Body of pancreas (tissue), 4 donors: ENCODE measurements around the gene PRRC2C. TPM values are rescaled to one million over a fixed set of nuclear protein-coding genes. Genes with fewer than 3 reads are reported as not detected.

ENCODE experiments used
- ATAC-seq: fragments of 150-250 bp; one replicate; pipeline ENCODE4 v1.9.1; 2016
- DNase-seq, 4 donors: peaks; one replicate each; pipeline ENCODE4 v3.0.0-alpha.2; 2019
- H3K27ac ChIP-seq, 4 donors: fragments of 200-600 bp; sonication (generic); 1 replicate in 3 of 4; 2 replicates in 1 of 4; pipeline versions ENCODE4 v1.5.1 to v1.6.1; 2016 to 2019; ENCODE audit warnings: mild to moderate bottlenecking in 1 of 4, mixed read lengths in 1 of 4, moderate library complexity in 1 of 4
- H3K27me3 ChIP-seq, 2 donors: fragments of 200-600 bp; sonication (generic); one replicate each; pipeline ENCODE4 v1.6.0; 2016; ENCODE audit warnings: mild to moderate bottlenecking in 1 of 2
- H3K36me3 ChIP-seq, 2 donors: fragments of 200-600 bp; sonication (generic); replicated peaks in 1 of 2; 2 replicates each; pipeline ENCODE4 v1.5.1; 2016; ENCODE audit warnings: low read depth in 2 of 2; ENCODE audit not compliant: insufficient read depth in 1 of 2
- H3K4me1 ChIP-seq: fragments of 200-600 bp; sonication (generic); one replicate; pipeline ENCODE4 v1.6.0; 2016
- H3K4me3 ChIP-seq, 2 donors: fragments of 200-600 bp; sonication (generic); 1 replicate in 1 of 2; 2 replicates in 1 of 2; pipeline ENCODE4 v1.5.1; 2016 to 2019
- H3K9me3 ChIP-seq, 3 donors: fragments of 200-600 bp; sonication (generic); 1 replicate in 2 of 3; 2 replicates in 1 of 3; pipeline ENCODE4 v1.5.1; 2016
- CTCF ChIP-seq, 7 experiments: fragments of 450-650 bp in 4 of 7; fragments of 200-600 bp in 3 of 7; sonication (generic) in 3 of 7; IDR thresholded peaks; one replicate each; pipeline ENCODE4 v1.5.1; 2016 to 2019; ENCODE audit warnings: antibody characterized with exemption in 7 of 7
- POLR2A ChIP-seq, 3 donors: fragments of 450-650 bp; IDR thresholded peaks; one replicate each; pipeline ENCODE4 v1.6.1; 2016; ENCODE audit warnings: antibody characterized with exemption in 3 of 3, mild to moderate bottlenecking in 2 of 3
- WGBS, 2 donors: methylation state at CpG; one replicate each; pipeline ENCODE4 v1.1.5; 2017; 5-methylcytosine and 5-hydroxymethylcytosine counted together
- intact Hi-C: fragments of 100-400 bp; cut with DNase I; formaldehyde crosslinking; loops from one replicate; pipeline ENCODE4 v1.15.1; 2023
- total RNA-seq, 2 donors: library from RNA; depleted of rRNA; stranded (reverse); fragments of >200 nt; gene quantifications; one replicate each; pipeline ENCODE4 v1.1.0, GENCODE V29; 2016

The PRRC2C gene
- total RNA-seq, 2 donors from 2014 or later: 40.2 to 53.1 TPM

DNA sequence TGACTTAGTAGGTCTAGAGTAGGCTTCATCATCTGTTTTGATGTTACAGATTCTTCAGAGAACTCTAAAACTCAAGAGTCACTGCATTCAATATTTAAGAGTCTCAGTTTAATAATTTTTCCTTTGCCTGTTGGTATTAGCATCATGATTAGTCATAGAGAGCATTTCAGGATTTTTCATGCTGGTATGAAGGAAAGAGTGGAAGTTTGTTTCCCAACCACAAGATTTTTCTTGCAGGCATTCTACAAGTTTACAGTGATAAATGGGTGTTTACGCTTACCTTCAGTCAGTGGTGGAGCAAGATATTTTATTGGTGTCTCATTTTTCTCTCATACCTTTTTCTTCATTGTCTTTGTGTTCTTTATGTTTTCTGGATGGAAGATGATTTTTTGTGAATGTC, 78.3 kb downstream of the PRRC2C start:
- H3K9me3 ChIP-seq: no peaks in the 10 kb centered on the region
- no peak for TF ChIP-seq POLR2A (IDR thresholded peaks at IDR 0.05)
- no peak for TF ChIP-seq CTCF (IDR thresholded peaks at IDR 0.05)
- DNase-seq: no peak
- intact Hi-C loops: no loop called here
- peaks cover 19 to 33% of the 10 kb centered on the region in 2 donors for H3K36me3 ChIP-seq
- H3K4me1 ChIP-seq: no peaks in the 10 kb centered on the region
- no peaks in the 10 kb centered on the region for H3K27me3 ChIP-seq
- 95 to 100% methylated on average over 1 of the region's 1 CpG for WGBS, 2 donors
- H3K4me3 ChIP-seq: no peak overlapping the region
- ATAC-seq: no peak
- H3K27ac ChIP-seq: no peak overlapping the region

GRCh38 chr1:171566467-171566866, 81.1 kb downstream of the PRRC2C start:
- Histone ChIP-seq H3K36me3 (peaks cover 15 to 30% of the 10 kb centered on the region in 2 donors), H3K27ac (no peak overlapping the region), H3K4me3 (no peak overlapping the region), H3K27me3 (no peaks in the 10 kb centered on the region), H3K9me3 (no peaks in the 10 kb centered on the region), H3K4me1 (no peaks in the 10 kb centered on the region)
- no peak for TF ChIP-seq POLR2A (IDR thresholded peaks at IDR 0.05)
- TF ChIP-seq CTCF (IDR thresholded peaks at IDR 0.05): no peak
- DNase-seq: no peak
- intact Hi-C loops: no loop called here
- 70 to 75% methylated on average over 3 of the region's 3 CpGs for WGBS, 2 donors
- ATAC-seq: no peak

DNA sequence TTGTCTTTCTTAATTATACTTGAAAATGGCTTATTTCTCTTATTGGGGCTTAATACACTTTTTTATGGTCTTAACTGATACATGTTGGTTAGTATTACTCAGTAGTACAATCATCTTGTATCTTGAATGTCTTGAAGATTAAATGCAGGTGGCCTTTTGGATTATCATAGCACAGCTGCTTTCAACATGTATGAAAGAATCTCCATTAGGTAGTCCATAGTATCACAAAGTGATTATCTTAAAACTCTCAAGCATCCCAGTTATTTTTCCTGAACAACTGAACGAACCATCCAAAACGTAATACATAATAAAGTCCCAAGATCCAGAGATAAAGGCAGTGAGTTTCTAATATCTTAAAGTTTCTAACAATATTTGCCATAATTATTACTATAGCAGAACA, 85.0 kb downstream of the PRRC2C start:
- intact Hi-C loops: no loop called here
- WGBS, 2 donors: 79 to 81% methylated on average over 2 of the region's 2 CpGs
- Histone ChIP-seq H3K27me3 (no peaks in the 10 kb centered on the region), H3K9me3 (no peaks in the 10 kb centered on the region), H3K4me3 (no peak overlapping the region), H3K36me3 (peaks cover 13 to 35% of the 10 kb centered on the region in 2 donors), H3K4me1 (no peaks in the 10 kb centered on the region), H3K27ac (no peak overlapping the region)
- ATAC-seq (no peak), DNase-seq (no peak)
- TF ChIP-seq POLR2A (IDR thresholded peaks at IDR 0.05): no peak
- no peak for TF ChIP-seq CTCF (IDR thresholded peaks at IDR 0.05)

- no peaks in the 10 kb centered on the region for H3K4me1 ChIP-seq
- ATAC-seq (no peak), DNase-seq (no peak)
- intact Hi-C loops: no loop called here
- peaks cover 5 to 43% of the 10 kb centered on the region in 2 donors for H3K36me3 ChIP-seq
- WGBS, 2 donors: 75 to 93% methylated on average over 1 of the region's 1 CpG
- H3K9me3 ChIP-seq: no peaks in the 10 kb centered on the region
- no peak overlapping the region for H3K4me3 ChIP-seq
- TF ChIP-seq CTCF (IDR thresholded peaks at IDR 0.05) (no peak), POLR2A (IDR thresholded peaks at IDR 0.05) (no peak)
- no peak overlapping the region for H3K27ac ChIP-seq
- no peaks in the 10 kb centered on the region for H3K27me3 ChIP-seq
Observed at GRCh38 chr1:171576144-171576543, 90.8 kb downstream of the PRRC2C start.

- H3K4me1 ChIP-seq: no peaks in the 10 kb centered on the region
- no peak overlapping the region for H3K4me3 ChIP-seq
- DNase-seq (no peak), ATAC-seq (no peak)
- WGBS, 2 donors: 79 to 80% methylated on average over 3 of the region's 3 CpGs
- no peaks in the 10 kb centered on the region for H3K27me3 ChIP-seq
- H3K27ac ChIP-seq: no peak overlapping the region
- H3K9me3 ChIP-seq: no peaks in the 10 kb centered on the region
- intact Hi-C loops: loop anchor here (10.0 kb wide), 1 partner anchor 46 kb away; no protein-coding TSS in a partner anchor
- TF ChIP-seq POLR2A (IDR thresholded peaks at IDR 0.05) (no peak), CTCF (IDR thresholded peaks at IDR 0.05) (no peak)
- H3K36me3 ChIP-seq: peaks cover 13 to 57% of the 10 kb centered on the region in 2 donors
Observed at GRCh38 chr1:171581226-171581625, 95.9 kb downstream of the PRRC2C start.
